ENCODE data around the gene DNAJC27.

Gene DNAJC27

DNA sequence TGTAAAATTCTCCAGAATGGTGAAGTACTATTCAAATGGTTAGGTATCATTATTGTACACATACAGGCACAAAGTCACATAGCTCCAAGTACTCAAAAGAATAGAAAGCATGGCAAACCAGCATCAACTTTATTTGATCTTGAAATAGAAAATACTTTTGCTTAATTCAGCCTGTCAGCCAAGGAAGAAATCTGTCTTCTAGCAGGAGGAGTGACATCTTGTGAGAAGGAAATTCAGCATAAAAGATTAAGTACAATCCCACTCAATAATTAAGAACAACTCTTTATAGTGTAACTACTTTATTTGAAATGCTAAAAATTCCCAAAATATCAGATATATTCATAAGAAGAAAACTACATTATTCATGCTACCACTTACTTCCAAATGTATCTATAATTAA lies 15.8 kb downstream of the DNAJC27 start:
- DNase-seq (ENCODE audit: low read depth) = no peak
- H3K4me3 ChIP-seq (ENCODE audit: low read length) = no peak overlapping the region
- TF ChIP-seq, protein P1, sequence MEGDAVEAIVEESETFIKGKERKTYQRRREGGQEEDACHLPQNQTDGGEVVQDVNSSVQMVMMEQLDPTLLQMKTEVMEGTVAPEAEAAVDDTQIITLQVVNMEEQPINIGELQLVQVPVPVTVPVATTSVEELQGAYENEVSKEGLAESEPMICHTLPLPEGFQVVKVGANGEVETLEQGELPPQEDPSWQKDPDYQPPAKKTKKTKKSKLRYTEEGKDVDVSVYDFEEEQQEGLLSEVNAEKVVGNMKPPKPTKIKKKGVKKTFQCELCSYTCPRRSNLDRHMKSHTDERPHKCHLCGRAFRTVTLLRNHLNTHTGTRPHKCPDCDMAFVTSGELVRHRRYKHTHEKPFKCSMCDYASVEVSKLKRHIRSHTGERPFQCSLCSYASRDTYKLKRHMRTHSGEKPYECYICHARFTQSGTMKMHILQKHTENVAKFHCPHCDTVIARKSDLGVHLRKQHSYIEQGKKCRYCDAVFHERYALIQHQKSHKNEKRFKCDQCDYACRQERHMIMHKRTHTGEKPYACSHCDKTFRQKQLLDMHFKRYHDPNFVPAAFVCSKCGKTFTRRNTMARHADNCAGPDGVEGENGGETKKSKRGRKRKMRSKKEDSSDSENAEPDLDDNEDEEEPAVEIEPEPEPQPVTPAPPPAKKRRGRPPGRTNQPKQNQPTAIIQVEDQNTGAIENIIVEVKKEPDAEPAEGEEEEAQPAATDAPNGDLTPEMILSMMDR (conservative IDR thresholded peaks at IDR 0.05; ENCODE audit: low read depth, low read length) = no peak

DNA sequence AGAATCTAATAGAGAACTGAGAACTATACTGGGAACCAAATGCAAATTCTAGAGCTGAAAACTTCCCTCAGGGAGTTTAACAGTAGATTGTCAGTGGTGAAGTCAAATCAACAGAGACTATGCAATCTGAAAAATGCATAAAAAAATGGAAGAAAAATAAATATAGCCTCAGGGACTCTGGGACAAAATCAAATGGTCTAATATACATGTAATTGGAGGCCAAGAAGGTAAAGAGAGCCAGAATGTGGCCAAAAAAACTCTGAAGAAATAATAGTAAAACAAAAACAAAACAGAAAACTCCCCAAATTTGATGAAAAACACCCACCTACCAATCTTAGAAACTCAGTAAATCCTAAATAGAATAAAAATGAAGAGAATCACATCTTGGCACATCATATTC lies 16.5 kb downstream of the DNAJC27 start:
- TF ChIP-seq, protein P1 (conservative IDR thresholded peaks at IDR 0.05; ENCODE audit: low read depth, low read length) = no peak
- no peak overlapping the region for H3K4me3 ChIP-seq (ENCODE audit: low read length)
- no peak for DNase-seq (ENCODE audit: low read depth)

DNA sequence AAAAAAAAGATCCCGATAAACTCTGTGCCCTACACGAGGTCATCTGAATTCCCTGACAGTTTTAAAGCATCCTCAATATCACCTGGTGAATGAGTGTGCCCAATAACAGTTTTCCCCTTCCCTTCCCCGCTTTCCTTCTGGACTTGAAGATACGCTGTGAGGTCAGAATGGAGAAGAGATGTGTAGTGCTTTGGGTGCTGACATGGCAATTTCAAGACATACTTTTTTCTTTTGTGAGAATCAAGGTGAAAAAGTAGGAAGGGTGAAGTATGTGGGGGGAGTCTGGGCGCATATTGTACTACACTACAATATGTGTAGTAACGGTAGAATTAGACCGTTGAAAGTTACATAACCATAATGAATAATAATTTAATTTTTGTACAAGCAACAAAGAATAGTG lies 21.7 kb downstream of the DNAJC27 start:
- no peak for DNase-seq (ENCODE audit: low read depth)
- TF ChIP-seq, protein P1 (conservative IDR thresholded peaks at IDR 0.05; ENCODE audit: low read depth, low read length) = no peak

DNA sequence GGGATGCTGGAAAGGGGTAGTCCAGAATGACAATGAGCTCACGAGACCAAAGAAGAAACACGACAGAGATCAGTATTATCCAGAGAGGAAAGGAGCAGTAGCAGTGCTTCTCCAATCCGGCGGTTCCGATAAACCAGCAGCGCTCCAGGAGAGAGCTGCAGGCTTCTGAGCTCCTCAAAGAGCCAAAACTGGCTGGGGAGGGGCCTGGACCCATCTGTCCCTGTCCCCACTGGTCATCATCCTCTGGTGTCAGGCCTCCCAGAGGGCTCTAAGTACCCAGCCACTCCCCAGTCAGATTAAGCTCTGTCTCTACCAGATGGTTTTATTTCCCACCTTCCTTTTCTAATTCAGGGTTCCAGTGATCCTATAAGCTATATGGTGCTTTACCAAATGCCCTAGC lies 23.2 kb downstream of the DNAJC27 start:
- no peak for DNase-seq (ENCODE audit: low read depth)
- TF ChIP-seq, protein P1 (conservative IDR thresholded peaks at IDR 0.05; ENCODE audit: low read depth, low read length) = no peak
- H3K4me3 ChIP-seq (ENCODE audit: low read length) = no peak overlapping the region

More for the DNA sequence above, 21.7 kb downstream of the DNAJC27 start:
- H3K4me3 ChIP-seq (ENCODE audit: low read length) = no peak overlapping the region

DNA sequence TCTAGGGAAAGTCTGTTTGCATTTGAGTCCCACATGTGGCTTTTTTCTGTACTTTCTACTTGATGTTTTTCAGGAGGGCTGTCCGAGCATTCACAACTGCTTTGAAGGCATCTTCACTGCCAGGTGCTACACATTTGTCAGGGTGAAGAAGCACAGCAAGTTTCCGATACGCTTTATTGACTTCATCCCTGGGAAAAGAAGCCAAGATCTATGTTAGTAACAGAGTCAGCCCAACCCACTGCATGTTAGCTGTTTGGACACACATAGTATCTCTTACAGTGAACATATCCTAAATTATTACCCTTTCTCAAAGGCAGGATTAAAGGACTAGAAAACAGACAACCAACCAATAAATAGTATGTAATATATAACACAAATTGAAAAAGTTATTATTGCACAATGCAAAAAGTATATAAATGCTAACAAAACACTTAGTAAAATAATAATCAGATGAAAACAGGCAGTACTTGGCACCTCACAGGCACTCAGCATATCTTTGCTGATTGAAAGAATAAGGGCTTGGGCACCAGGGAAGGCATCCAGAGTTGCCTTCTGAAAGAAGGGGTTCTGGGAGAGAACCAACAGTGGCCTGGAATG lies 24.1 kb downstream of the DNAJC27 start:
- no peak for DNase-seq (ENCODE audit: low read depth)
- H3K4me3 ChIP-seq (ENCODE audit: low read length) = no peak overlapping the region
- TF ChIP-seq, protein P1 (conservative IDR thresholded peaks at IDR 0.05; ENCODE audit: low read depth, low read length) = no peak

DNA sequence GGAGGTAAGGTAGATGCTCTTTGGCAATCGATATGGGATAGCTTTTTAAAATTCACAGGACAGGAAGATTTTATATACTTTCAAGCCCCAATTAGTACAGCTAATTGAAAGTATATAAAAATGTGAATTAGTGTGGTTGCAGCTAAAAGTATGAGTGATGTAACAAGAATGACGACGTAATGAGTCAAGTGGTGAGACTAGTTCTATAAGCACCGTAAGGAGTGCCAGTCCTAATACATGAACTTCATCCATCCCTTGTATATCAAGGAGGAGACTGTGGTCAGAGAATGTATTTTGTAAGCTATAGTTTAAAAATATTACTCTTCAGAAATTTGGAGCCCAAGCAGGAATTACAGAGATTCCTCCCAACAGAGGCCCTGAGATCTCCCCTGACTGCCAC lies 25.8 kb downstream of the DNAJC27 start:
- DNase-seq (ENCODE audit: low read depth) = no peak
- TF ChIP-seq, protein P1 (conservative IDR thresholded peaks at IDR 0.05; ENCODE audit: low read depth, low read length) = no peak

DNA sequence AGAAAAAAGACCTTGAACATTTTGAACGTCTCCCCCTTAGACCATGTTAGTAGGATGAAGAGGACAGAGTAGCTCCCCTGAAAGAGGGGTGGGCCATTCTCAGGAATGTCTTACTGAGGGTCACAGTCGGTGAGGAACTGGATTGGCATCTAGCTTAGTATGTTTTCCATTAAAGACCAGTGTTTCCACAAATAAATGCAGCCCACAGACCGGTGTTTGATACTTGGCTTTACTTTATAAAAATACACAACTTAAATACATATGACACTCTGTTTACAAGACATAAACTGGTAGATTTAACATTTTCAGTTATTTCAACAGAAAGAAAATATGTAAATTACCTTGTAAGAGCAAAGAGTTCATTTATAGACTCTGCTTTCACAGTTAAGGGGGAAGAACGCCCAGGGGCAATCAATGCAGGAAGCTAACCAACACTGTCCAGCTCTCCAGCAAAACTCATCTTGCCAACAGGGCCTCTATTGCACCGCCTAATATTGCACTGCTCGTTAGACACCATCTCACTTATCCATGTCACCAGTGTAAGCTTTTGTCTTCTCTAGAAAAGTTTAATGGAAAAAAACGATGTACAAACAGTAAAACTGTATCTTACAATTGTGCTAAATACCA lies 28.2 kb downstream of the DNAJC27 start:
- TF ChIP-seq, protein P1 (conservative IDR thresholded peaks at IDR 0.05; ENCODE audit: low read depth, low read length) = no peak
- H3K4me3 ChIP-seq (ENCODE audit: low read length) = no peak overlapping the region
- no peak for DNase-seq (ENCODE audit: low read depth)

More for the DNA sequence above, 25.8 kb downstream of the DNAJC27 start:
- H3K4me3 ChIP-seq (ENCODE audit: low read length) = no peak overlapping the region

Data from retinal pigment epithelial cell (primary cell).